ENCODE measurements around the gene SFXN5.

SFXN5 gene

GRCh38 chr2:73018188-73018825 is 53.2 kb downstream of the SFXN5 start:
- no peak overlapping the region for H3K27ac ChIP-seq
- no peaks in the 10 kb centered on the region for H3K27me3 ChIP-seq (ENCODE audit: insufficient read depth, low read depth)
- H3K9ac ChIP-seq = no peak overlapping the region
- no peak overlapping the region for H3K4me3 ChIP-seq (IDR thresholded peaks at IDR 0.05; ENCODE audit: insufficient read depth, low read depth, low read length)
- H3K79me2 ChIP-seq (ENCODE audit: insufficient read depth, low read depth) = no peaks in the 10 kb centered on the region
- no peaks in the 10 kb centered on the region for H3K4me1 ChIP-seq (ENCODE audit: low read depth, poor library complexity, severe bottlenecking)
- H3K36me3 ChIP-seq (ENCODE audit: insufficient read depth) = no peaks in the 10 kb centered on the region
- no peak overlapping the region for H3K4me2 ChIP-seq
- TF ChIP-seq CTCF (conservative IDR thresholded peaks at IDR 0.05; ENCODE audit: low read depth, low read length) = no peak
- no peaks in the 10 kb centered on the region for H4K20me1 ChIP-seq (ENCODE audit: insufficient read depth)
- H2AFZ ChIP-seq (ENCODE audit: low read depth) = no peak overlapping the region

- Histone ChIP-seq H4K20me1 (ENCODE audit: insufficient read depth) (no peaks in the 10 kb centered on the region), H3K36me3 (ENCODE audit: insufficient read depth) (no peaks in the 10 kb centered on the region), H3K4me3 (IDR thresholded peaks at IDR 0.05; ENCODE audit: insufficient read depth, low read depth, low read length) (no peak overlapping the region), H3K4me2 (no peak overlapping the region), H3K27ac (no peak overlapping the region), H3K79me2 (ENCODE audit: insufficient read depth, low read depth) (no peaks in the 10 kb centered on the region), H3K4me1 (ENCODE audit: low read depth, poor library complexity, severe bottlenecking) (no peaks in the 10 kb centered on the region), H3K27me3 (ENCODE audit: insufficient read depth, low read depth) (no peaks in the 10 kb centered on the region), H2AFZ (ENCODE audit: low read depth) (no peak overlapping the region), H3K9ac (no peak overlapping the region)
- TF ChIP-seq CTCF (conservative IDR thresholded peaks at IDR 0.05; ENCODE audit: low read depth, low read length) = no peak
Measured at GRCh38 chr2:73013936-73014335, 57.6 kb downstream of the SFXN5 start.

GRCh38 chr2:73009177-73009839 is 62.2 kb downstream of the SFXN5 start:
- no peaks in the 10 kb centered on the region for H3K4me1 ChIP-seq (ENCODE audit: low read depth, poor library complexity, severe bottlenecking)
- H3K79me2 ChIP-seq (ENCODE audit: insufficient read depth, low read depth) = no peaks in the 10 kb centered on the region
- no peaks in the 10 kb centered on the region for H3K36me3 ChIP-seq (ENCODE audit: insufficient read depth)
- no peak overlapping the region for H3K9ac ChIP-seq
- H2AFZ ChIP-seq (ENCODE audit: low read depth) = no peak overlapping the region
- no peaks in the 10 kb centered on the region for H4K20me1 ChIP-seq (ENCODE audit: insufficient read depth)
- no peak overlapping the region for H3K4me2 ChIP-seq
- H3K27ac ChIP-seq = no peak overlapping the region
- no peak overlapping the region for H3K4me3 ChIP-seq (IDR thresholded peaks at IDR 0.05; ENCODE audit: insufficient read depth, low read depth, low read length)
- TF ChIP-seq CTCF (conservative IDR thresholded peaks at IDR 0.05; ENCODE audit: low read depth, low read length) = no peak
- no peaks in the 10 kb centered on the region for H3K27me3 ChIP-seq (ENCODE audit: insufficient read depth, low read depth)

GRCh38 chr2:73008766-73009135 is 62.8 kb downstream of the SFXN5 start:
- no peak for TF ChIP-seq CTCF (conservative IDR thresholded peaks at IDR 0.05; ENCODE audit: low read depth, low read length)
- Histone ChIP-seq H3K27me3 (ENCODE audit: insufficient read depth, low read depth) (no peaks in the 10 kb centered on the region), H3K4me3 (IDR thresholded peaks at IDR 0.05; ENCODE audit: insufficient read depth, low read depth, low read length) (no peak overlapping the region), H3K36me3 (ENCODE audit: insufficient read depth) (no peaks in the 10 kb centered on the region), H2AFZ (ENCODE audit: low read depth) (no peak overlapping the region), H3K9ac (no peak overlapping the region), H3K4me2 (no peak overlapping the region), H3K79me2 (ENCODE audit: insufficient read depth, low read depth) (no peaks in the 10 kb centered on the region), H3K27ac (no peak overlapping the region), H3K4me1 (ENCODE audit: low read depth, poor library complexity, severe bottlenecking) (no peaks in the 10 kb centered on the region), H4K20me1 (ENCODE audit: insufficient read depth) (no peaks in the 10 kb centered on the region)

Measured in KMS-11 (cell line).